Measurements from ENCODE around the gene CAPG.

CAPG gene

GRCh38 chr2:85435220-85435958, 25.2 kb upstream of the CAPG start:
- no peak overlapping the region for H3K4me3 ChIP-seq (ENCODE audit: low read depth, low read length)
- DNase-seq (ENCODE audit: low read depth), result no peak
- TF ChIP-seq CTCF (IDR thresholded peaks at IDR 0.05; ENCODE audit: low read depth, low read length, missing control alignments), result no peak
- in situ Hi-C loops (cut with HindIII; ENCODE audit: low sequenced_read_pairs), result no loop called here

GRCh38 chr2:85434696-85435095, 24.5 kb upstream of the CAPG start:
- H3K4me3 ChIP-seq (ENCODE audit: low read depth, low read length), result no peak overlapping the region
- no peak for TF ChIP-seq CTCF (IDR thresholded peaks at IDR 0.05; ENCODE audit: low read depth, low read length, missing control alignments)
- DNase-seq (ENCODE audit: low read depth), result no peak
- in situ Hi-C loops (cut with HindIII; ENCODE audit: low sequenced_read_pairs), result no loop called here

GRCh38 chr2:85433511-85434089, 23.4 kb upstream of the CAPG start:
- H3K4me3 ChIP-seq (ENCODE audit: low read depth, low read length), result no peak overlapping the region
- TF ChIP-seq CTCF (IDR thresholded peaks at IDR 0.05; ENCODE audit: low read depth, low read length, missing control alignments), result no peak
- in situ Hi-C loops (cut with HindIII; ENCODE audit: low sequenced_read_pairs), result no loop called here
- peak; percentile 89 for DNase-seq (ENCODE audit: low read depth)

- in situ Hi-C loops (cut with HindIII; ENCODE audit: low sequenced_read_pairs), result no loop called here
- TF ChIP-seq CTCF (IDR thresholded peaks at IDR 0.05; ENCODE audit: low read depth, low read length, missing control alignments), result no peak
- no peak overlapping the region for H3K4me3 ChIP-seq (ENCODE audit: low read depth, low read length)
- no peak for DNase-seq (ENCODE audit: low read depth)
Observed at GRCh38 chr2:85431570-85432205, 21.5 kb upstream of the CAPG start.

- in situ Hi-C loops (cut with HindIII; ENCODE audit: low sequenced_read_pairs), result no loop called here
- DNase-seq (ENCODE audit: low read depth), result no peak
- H3K4me3 ChIP-seq (ENCODE audit: low read depth, low read length), result no peak overlapping the region
- TF ChIP-seq CTCF (IDR thresholded peaks at IDR 0.05; ENCODE audit: low read depth, low read length, missing control alignments), result no peak
Observed at GRCh38 chr2:85430752-85431569, 20.8 kb upstream of the CAPG start.

GRCh38 chr2:85429924-85430289, 19.7 kb upstream of the CAPG start:
- in situ Hi-C loops (cut with HindIII; ENCODE audit: low sequenced_read_pairs), result no loop called here
- no peak for TF ChIP-seq CTCF (IDR thresholded peaks at IDR 0.05; ENCODE audit: low read depth, low read length, missing control alignments)
- no peak overlapping the region for H3K4me3 ChIP-seq (ENCODE audit: low read depth, low read length)
- DNase-seq (ENCODE audit: low read depth), result no peak

Data from astrocyte of the cerebellum (primary cell).